ENCODE measurements around the gene SLC35F3. TPM values are rescaled to one million over a fixed set of nuclear protein-coding genes. Genes with fewer than 3 reads are reported as not detected.
"Not testable (repeated sequence)": the region's sequence is repeated elsewhere in the genome, so short reads cannot be mapped to it uniquely, and the experiment has no call there.

The SLC35F3 gene
- total RNA-seq, 2 donors from 2014 or later, result 14.4 to 14.8 TPM

DNA sequence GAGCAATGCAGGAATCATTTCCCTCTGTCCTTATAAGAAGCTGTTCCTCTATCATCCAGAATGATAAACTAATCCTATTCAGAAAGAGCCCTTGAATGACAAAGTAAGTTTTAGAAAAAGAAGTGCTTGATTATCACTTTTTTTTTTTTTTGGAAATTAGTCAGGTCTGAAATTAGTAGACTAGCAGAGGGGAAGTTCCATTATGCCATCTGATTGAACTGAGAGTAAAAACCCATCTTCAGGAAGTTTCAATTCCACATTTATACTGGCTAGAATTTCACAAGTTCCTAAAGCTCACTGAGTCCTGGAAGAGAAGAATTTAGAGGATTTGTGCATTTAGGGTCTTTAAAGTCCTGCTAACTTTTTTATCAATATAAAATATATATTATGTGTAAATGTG, 340.0 kb downstream of the SLC35F3 start:
- Mint-ChIP-seq H3K27me3 (ENCODE audit: insufficient read depth) (no peaks in the 10 kb centered on the region), H3K4me3 (no peak overlapping the region), H3K36me3 (ENCODE audit: low read depth) (peaks cover 33% of the 10 kb centered on the region)

DNA sequence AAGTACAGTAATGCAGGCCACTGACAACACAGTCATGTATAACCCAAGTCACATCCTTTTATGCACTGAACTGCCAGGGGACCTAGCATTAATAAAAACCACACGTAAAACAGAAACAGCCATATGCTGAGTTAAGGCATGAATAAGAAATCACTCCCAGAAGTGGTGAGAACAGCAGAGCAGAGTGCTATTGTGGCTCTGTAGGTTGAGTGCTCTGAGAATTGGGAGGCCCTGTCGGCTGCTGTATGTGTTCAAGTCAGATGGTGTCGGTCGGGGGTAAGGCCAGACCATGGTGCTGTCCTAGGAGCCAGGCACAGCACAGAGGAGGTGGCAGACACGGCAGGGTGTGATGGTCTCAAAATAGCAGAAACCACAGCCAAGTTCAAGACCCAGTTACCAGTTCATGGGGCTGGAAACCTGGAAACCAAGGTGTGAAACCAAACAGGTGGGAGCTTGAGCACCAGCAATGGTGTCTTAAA, 342.2 kb downstream of the SLC35F3 start:
- 85 to 96% methylated on average over 4 to 5 of the region's 5 CpGs for WGBS, 2 experiments (ENCODE audit: insufficient coverage in 1 of 2, insufficient read length in 1 of 2)
- Mint-ChIP-seq H3K4me1 (peaks cover 13% of the 10 kb centered on the region), H3K27me3 (ENCODE audit: insufficient read depth) (no peaks in the 10 kb centered on the region), H3K36me3 (ENCODE audit: low read depth) (peaks cover 24% of the 10 kb centered on the region), H3K4me3 (no peak overlapping the region), H3K9me3 (peaks cover 13% of the 10 kb centered on the region), H3K27ac (no peak overlapping the region)
- H3K36me3 ChIP-seq (ENCODE audit: control insufficient read depth, insufficient read depth, low read length), result no peaks in the 10 kb centered on the region
- no peaks in the 10 kb centered on the region for H3K4me1 ChIP-seq (ENCODE audit: control insufficient read depth, insufficient read depth, low read length)
- H3K4me3 ChIP-seq (ENCODE audit: low read length), result no peak overlapping the region
- H3K9me3 ChIP-seq (ENCODE audit: control insufficient read depth, low read length), result no peaks in the 10 kb centered on the region
- no peak overlapping the region for H3K9ac ChIP-seq (ENCODE audit: extremely low read depth, low read length, poor library complexity, severe bottlenecking)
- H3K27me3 ChIP-seq (ENCODE audit: control insufficient read depth, insufficient read depth, low read length, poor library complexity, severe bottlenecking), result no peaks in the 10 kb centered on the region
- DNase-seq, result no peak
- H3K27ac ChIP-seq (ENCODE audit: low read depth, low read length), result no peak overlapping the region
- TF ChIP-seq, protein P1, sequence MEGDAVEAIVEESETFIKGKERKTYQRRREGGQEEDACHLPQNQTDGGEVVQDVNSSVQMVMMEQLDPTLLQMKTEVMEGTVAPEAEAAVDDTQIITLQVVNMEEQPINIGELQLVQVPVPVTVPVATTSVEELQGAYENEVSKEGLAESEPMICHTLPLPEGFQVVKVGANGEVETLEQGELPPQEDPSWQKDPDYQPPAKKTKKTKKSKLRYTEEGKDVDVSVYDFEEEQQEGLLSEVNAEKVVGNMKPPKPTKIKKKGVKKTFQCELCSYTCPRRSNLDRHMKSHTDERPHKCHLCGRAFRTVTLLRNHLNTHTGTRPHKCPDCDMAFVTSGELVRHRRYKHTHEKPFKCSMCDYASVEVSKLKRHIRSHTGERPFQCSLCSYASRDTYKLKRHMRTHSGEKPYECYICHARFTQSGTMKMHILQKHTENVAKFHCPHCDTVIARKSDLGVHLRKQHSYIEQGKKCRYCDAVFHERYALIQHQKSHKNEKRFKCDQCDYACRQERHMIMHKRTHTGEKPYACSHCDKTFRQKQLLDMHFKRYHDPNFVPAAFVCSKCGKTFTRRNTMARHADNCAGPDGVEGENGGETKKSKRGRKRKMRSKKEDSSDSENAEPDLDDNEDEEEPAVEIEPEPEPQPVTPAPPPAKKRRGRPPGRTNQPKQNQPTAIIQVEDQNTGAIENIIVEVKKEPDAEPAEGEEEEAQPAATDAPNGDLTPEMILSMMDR (conservative IDR thresholded peaks at IDR 0.05), result no peak

More for the DNA sequence above, 340.0 kb downstream of the SLC35F3 start:
- no peaks in the 10 kb centered on the region for H3K9me3 ChIP-seq (ENCODE audit: control insufficient read depth, low read length)
- Mint-ChIP-seq H3K4me1 (peaks cover 4% of the 10 kb centered on the region), H3K9me3 (peaks cover 13% of the 10 kb centered on the region), H3K27ac (no peak overlapping the region)
- no peak overlapping the region for H3K27ac ChIP-seq (ENCODE audit: low read depth, low read length)
- H3K27me3 ChIP-seq (ENCODE audit: control insufficient read depth, insufficient read depth, low read length, poor library complexity, severe bottlenecking), result no peaks in the 10 kb centered on the region
- H3K36me3 ChIP-seq (ENCODE audit: control insufficient read depth, insufficient read depth, low read length), result no peaks in the 10 kb centered on the region
- H3K4me1 ChIP-seq (ENCODE audit: control insufficient read depth, insufficient read depth, low read length), result peaks cover 1% of the 10 kb centered on the region
- H3K4me3 ChIP-seq (ENCODE audit: low read length), result no peak overlapping the region
- no peak for DNase-seq
- TF ChIP-seq, protein P1 (conservative IDR thresholded peaks at IDR 0.05), result no peak
- no peak overlapping the region for H3K9ac ChIP-seq (ENCODE audit: extremely low read depth, low read length, poor library complexity, severe bottlenecking)

DNA sequence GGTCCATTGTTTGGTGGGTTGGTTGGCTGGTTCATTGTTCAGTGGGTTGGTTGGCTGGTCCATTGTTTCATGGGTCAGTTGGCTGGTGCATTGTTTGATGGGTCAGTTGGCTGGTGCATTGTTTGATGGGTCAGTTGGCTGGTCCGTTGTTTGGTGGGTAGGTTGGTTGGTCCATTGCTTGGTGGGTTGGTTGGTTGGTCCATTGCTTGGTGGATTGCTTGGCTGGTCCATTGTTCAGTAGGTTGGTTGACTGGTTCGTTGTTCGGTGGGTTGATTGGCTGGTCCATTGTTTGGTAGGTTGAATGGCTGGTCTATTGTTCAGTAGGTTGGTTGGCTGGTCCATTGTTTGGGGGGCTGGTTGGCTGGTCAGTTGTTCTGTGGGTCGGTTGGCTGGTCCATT, 343.3 kb downstream of the SLC35F3 start:
- peaks cover 16% of the 10 kb centered on the region for H3K36me3 Mint-ChIP-seq (ENCODE audit: low read depth)
- H3K27ac ChIP-seq (ENCODE audit: low read depth, low read length); H3K9me3 ChIP-seq (ENCODE audit: control insufficient read depth, low read length); H3K27me3 Mint-ChIP-seq (ENCODE audit: insufficient read depth); DNase-seq; H3K4me3 ChIP-seq (ENCODE audit: low read length); H3K4me3 Mint-ChIP-seq; H3K4me1 ChIP-seq (ENCODE audit: control insufficient read depth, insufficient read depth, low read length); H3K9ac ChIP-seq (ENCODE audit: extremely low read depth, low read length, poor library complexity, severe bottlenecking); H3K36me3 ChIP-seq (ENCODE audit: control insufficient read depth, insufficient read depth, low read length); H3K27me3 ChIP-seq (ENCODE audit: control insufficient read depth, insufficient read depth, low read length, poor library complexity, severe bottlenecking); H3K27ac Mint-ChIP-seq: not testable (repeated sequence)
- peaks cover 13% of the 10 kb centered on the region for H3K9me3 Mint-ChIP-seq
- WGBS, 2 experiments (ENCODE audit: insufficient coverage in 1 of 2, insufficient read length in 1 of 2), result 80 to 93% methylated on average over 1 to 4 of the region's 4 CpGs
- peaks cover 15% of the 10 kb centered on the region for H3K4me1 Mint-ChIP-seq

DNA sequence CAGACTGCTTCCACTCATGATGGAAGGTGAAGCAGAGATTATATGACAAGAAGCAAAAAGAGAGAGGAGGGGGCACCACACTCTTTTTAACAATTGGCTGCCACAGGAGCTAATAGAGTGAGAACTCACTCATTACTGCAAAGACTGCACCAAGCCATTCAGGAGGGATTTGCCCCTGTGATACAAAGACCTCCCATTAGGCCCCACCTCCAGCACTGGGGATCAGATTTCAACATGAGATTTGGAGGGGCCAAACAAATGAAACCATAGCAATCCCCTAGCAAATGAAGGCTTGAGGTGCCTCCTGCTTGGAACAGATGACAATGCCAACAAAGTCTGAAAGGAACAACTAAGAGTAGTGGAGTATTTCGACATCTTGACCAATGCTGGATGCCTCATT, 346.3 kb downstream of the SLC35F3 start:
- H3K27me3 ChIP-seq (ENCODE audit: control insufficient read depth, insufficient read depth, low read length, poor library complexity, severe bottlenecking), result no peaks in the 10 kb centered on the region
- 78 to 81% methylated on average over 1 of the region's 1 CpG for WGBS, 2 experiments (ENCODE audit: insufficient coverage in 1 of 2, insufficient read length in 1 of 2)
- H3K36me3 ChIP-seq (ENCODE audit: control insufficient read depth, insufficient read depth, low read length), result no peaks in the 10 kb centered on the region
- peaks cover 13% of the 10 kb centered on the region for H3K36me3 Mint-ChIP-seq (ENCODE audit: low read depth)
- peak overlapping the region; percentile 40 for H3K27ac ChIP-seq (ENCODE audit: low read depth, low read length)
- peaks cover 14% of the 10 kb centered on the region for H3K4me1 Mint-ChIP-seq
- no peaks in the 10 kb centered on the region for H3K27me3 Mint-ChIP-seq (ENCODE audit: insufficient read depth)
- TF ChIP-seq, protein P1 (conservative IDR thresholded peaks at IDR 0.05), result no peak
- H3K4me1 ChIP-seq (ENCODE audit: control insufficient read depth, insufficient read depth, low read length), result no peaks in the 10 kb centered on the region
- H3K4me3 ChIP-seq (ENCODE audit: low read length), result no peak overlapping the region
- H3K9me3 ChIP-seq (ENCODE audit: control insufficient read depth, low read length), result no peaks in the 10 kb centered on the region
- no peak overlapping the region for H3K9ac ChIP-seq (ENCODE audit: extremely low read depth, low read length, poor library complexity, severe bottlenecking)
- no peak overlapping the region for H3K4me3 Mint-ChIP-seq
- H3K9me3 Mint-ChIP-seq, result peaks cover 13% of the 10 kb centered on the region
- DNase-seq, result peak; percentile 78
- H3K27ac Mint-ChIP-seq, result no peak overlapping the region
